Chondrocyte (in vitro differentiated cells): ENCODE data around the gene NSUN6. TPM values are rescaled to one million over a fixed set of nuclear protein-coding genes. Genes with fewer than 3 reads are reported as not detected.

Experiments used
- DNase-seq: peaks from one replicate; pipeline ENCODE4 v3.0.0; 2021; ENCODE audit warnings: mixed read lengths, low spot score
- H3K27ac Mint-ChIP-seq: one replicate; pipeline ENCODE4 v1.8.0; 2021; ENCODE audit warnings: mild to moderate bottlenecking, moderate library complexity, mixed read lengths; ENCODE audit not compliant: unreplicated experiment
- H3K27me3 Mint-ChIP-seq: 2 replicates; pipeline ENCODE4 v1.8.0; 2021; ENCODE audit warnings: low read depth, mixed read lengths
- H3K36me3 Mint-ChIP-seq: 2 replicates; pipeline ENCODE4 v1.8.0; 2021; ENCODE audit warnings: low read depth, mixed read lengths
- H3K4me1 Mint-ChIP-seq: 2 replicates; pipeline ENCODE4 v1.8.0; 2021; ENCODE audit warnings: low read depth, mild to moderate bottlenecking, mixed read lengths
- H3K4me3 Mint-ChIP-seq: one replicate; pipeline ENCODE4 v1.8.0; 2021; ENCODE audit warnings: mild to moderate bottlenecking, moderate library complexity, mixed read lengths; ENCODE audit not compliant: unreplicated experiment
- H3K9me3 Mint-ChIP-seq: 2 replicates; pipeline ENCODE4 v1.8.0; 2021; ENCODE audit warnings: low read depth, mixed read lengths
- total RNA-seq: library from RNA; stranded (reverse); gene quantifications from 3 replicates; pipeline ENCODE4 v1.2.1, GENCODE V29; 2021
- TF ChIP-seq, protein P1 (sequence below): fragments of 200-600 bp; sonication (generic); IDR thresholded peaks from 2 replicates; pipeline ENCODE4 v1.5.0; 2021; ENCODE audit warnings: antibody characterized with exemption, mild to moderate bottlenecking, moderate library complexity

Gene NSUN6
- total RNA-seq, 1 donor from 2014 or later: 3.3 TPM

- TF ChIP-seq, protein P1, sequence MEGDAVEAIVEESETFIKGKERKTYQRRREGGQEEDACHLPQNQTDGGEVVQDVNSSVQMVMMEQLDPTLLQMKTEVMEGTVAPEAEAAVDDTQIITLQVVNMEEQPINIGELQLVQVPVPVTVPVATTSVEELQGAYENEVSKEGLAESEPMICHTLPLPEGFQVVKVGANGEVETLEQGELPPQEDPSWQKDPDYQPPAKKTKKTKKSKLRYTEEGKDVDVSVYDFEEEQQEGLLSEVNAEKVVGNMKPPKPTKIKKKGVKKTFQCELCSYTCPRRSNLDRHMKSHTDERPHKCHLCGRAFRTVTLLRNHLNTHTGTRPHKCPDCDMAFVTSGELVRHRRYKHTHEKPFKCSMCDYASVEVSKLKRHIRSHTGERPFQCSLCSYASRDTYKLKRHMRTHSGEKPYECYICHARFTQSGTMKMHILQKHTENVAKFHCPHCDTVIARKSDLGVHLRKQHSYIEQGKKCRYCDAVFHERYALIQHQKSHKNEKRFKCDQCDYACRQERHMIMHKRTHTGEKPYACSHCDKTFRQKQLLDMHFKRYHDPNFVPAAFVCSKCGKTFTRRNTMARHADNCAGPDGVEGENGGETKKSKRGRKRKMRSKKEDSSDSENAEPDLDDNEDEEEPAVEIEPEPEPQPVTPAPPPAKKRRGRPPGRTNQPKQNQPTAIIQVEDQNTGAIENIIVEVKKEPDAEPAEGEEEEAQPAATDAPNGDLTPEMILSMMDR: no peak
- Mint-ChIP-seq H3K4me1 (peaks cover 9% of the 10 kb centered on the region), H3K36me3 (no peaks in the 10 kb centered on the region), H3K27me3 (no peaks in the 10 kb centered on the region), H3K4me3 (no peak overlapping the region), H3K9me3 (no peaks in the 10 kb centered on the region), H3K27ac (no peak overlapping the region)
- DNase-seq: no peak
Measured at GRCh38 chr10:18619016-18619415, 32.4 kb downstream of the NSUN6 start.

GRCh38 chr10:18616337-18616736 is 35.0 kb downstream of the NSUN6 start:
- no peak for DNase-seq
- H3K27me3 Mint-ChIP-seq: no peaks in the 10 kb centered on the region
- no peak overlapping the region for H3K27ac Mint-ChIP-seq
- no peaks in the 10 kb centered on the region for H3K9me3 Mint-ChIP-seq
- H3K4me3 Mint-ChIP-seq: no peak overlapping the region
- no peaks in the 10 kb centered on the region for H3K36me3 Mint-ChIP-seq
- H3K4me1 Mint-ChIP-seq: peaks cover 12% of the 10 kb centered on the region
- TF ChIP-seq, protein P1: peak; percentile 14

GRCh38 chr10:18615618-18616017 is 35.8 kb downstream of the NSUN6 start:
- Mint-ChIP-seq H3K36me3 (no peaks in the 10 kb centered on the region), H3K4me1 (peaks cover 15% of the 10 kb centered on the region), H3K27ac (no peak overlapping the region), H3K27me3 (no peaks in the 10 kb centered on the region), H3K9me3 (no peaks in the 10 kb centered on the region), H3K4me3 (no peak overlapping the region)
- TF ChIP-seq, protein P1: no peak
- DNase-seq: no peak

GRCh38 chr10:18611168-18611567 is 40.2 kb downstream of the NSUN6 start:
- H3K27ac Mint-ChIP-seq: no peak overlapping the region
- no peak overlapping the region for H3K4me3 Mint-ChIP-seq
- H3K36me3 Mint-ChIP-seq: no peaks in the 10 kb centered on the region
- H3K9me3 Mint-ChIP-seq: no peaks in the 10 kb centered on the region
- TF ChIP-seq, protein P1: no peak
- H3K4me1 Mint-ChIP-seq: peaks cover 27% of the 10 kb centered on the region
- no peak for DNase-seq
- no peaks in the 10 kb centered on the region for H3K27me3 Mint-ChIP-seq

DNA sequence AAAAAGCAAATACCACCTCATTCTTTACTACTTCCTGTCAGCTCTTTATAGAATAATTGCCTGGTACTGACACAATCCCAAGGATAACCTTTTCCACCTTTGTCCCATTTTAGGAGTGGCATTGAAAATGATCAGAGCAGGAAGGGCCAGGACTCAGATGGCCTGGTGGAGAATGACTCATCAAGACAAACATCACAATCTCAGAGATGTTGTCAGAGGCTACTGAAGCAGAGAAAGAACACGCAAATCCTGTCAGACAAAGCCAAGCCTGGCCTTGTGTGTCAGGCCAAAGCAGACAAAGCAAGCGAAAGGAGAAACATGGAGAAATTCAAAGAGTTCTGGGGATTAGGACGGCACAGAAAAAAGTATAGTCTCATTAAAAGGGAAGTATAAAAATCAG is 40.9 kb downstream of the NSUN6 start:
- Mint-ChIP-seq H3K27me3 (no peaks in the 10 kb centered on the region), H3K4me1 (peaks cover 30% of the 10 kb centered on the region), H3K27ac (peak overlapping the region; percentile 95), H3K36me3 (no peaks in the 10 kb centered on the region), H3K9me3 (no peaks in the 10 kb centered on the region), H3K4me3 (no peak overlapping the region)
- TF ChIP-seq, protein P1: no peak
- no peak for DNase-seq
